Parathyroid adenoma (tissue), 2 donors: ENCODE results near the gene LRCH1.

Experiments used
- H2AFZ ChIP-seq: fragments of 300-600 bp; sonication (generic); one replicate; pipeline ENCODE4 v1.7.0; 2017; ENCODE audit warnings: antibody characterized with exemption, mild to moderate bottlenecking
- H3K27ac ChIP-seq: fragments of 300-600 bp; sonication (generic); one replicate; pipeline ENCODE4 v1.7.0; 2017
- H3K27me3 ChIP-seq: fragments of 300-600 bp; sonication (generic); one replicate; pipeline ENCODE4 v1.7.0; 2017; ENCODE audit warnings: low read length; ENCODE audit not compliant: control insufficient read depth, insufficient read depth
- H3K36me3 ChIP-seq: fragments of 300-600 bp; sonication (generic); one replicate; pipeline ENCODE4 v1.7.0; 2017; ENCODE audit warnings: low read length; ENCODE audit not compliant: control insufficient read depth, insufficient read depth
- H3K4me1 ChIP-seq: fragments of 300-600 bp; sonication (generic); one replicate; pipeline ENCODE4 v1.7.0; 2017; ENCODE audit warnings: control low read depth
- H3K4me2 ChIP-seq: fragments of 300-600 bp; sonication (generic); one replicate; pipeline ENCODE4 v1.7.0; 2017; ENCODE audit warnings: low read length
- H3K4me3 ChIP-seq: fragments of 300-600 bp; sonication (generic); one replicate; pipeline ENCODE4 v1.7.0; 2017; ENCODE audit warnings: low read depth, low read length
- H3K79me2 ChIP-seq: fragments of 300-600 bp; sonication (generic); one replicate; pipeline ENCODE4 v1.7.0; 2017; ENCODE audit warnings: control low read depth
- H3K9ac ChIP-seq: fragments of 300-600 bp; sonication (generic); one replicate; pipeline ENCODE4 v1.7.0; 2017; ENCODE audit warnings: mild to moderate bottlenecking
- H3K9me3 ChIP-seq: fragments of 300-600 bp; sonication (generic); one replicate; pipeline ENCODE4 v1.7.0; 2017; ENCODE audit warnings: low read length; ENCODE audit not compliant: control insufficient read depth
- TF ChIP-seq, protein P1 (sequence below): fragments of 300-600 bp; sonication (generic); IDR thresholded peaks from one replicate; pipeline ENCODE4 v1.7.0; 2017; ENCODE audit warnings: antibody characterized with exemption, mild to moderate bottlenecking
- donor health status: primary hyperparathyroidism.

The LRCH1 gene

GRCh38 chr13:46663206-46664037, 110.5 kb downstream of the LRCH1 start:
- Histone ChIP-seq H3K4me2 (no peak overlapping the region), H3K36me3 (no peaks in the 10 kb centered on the region), H3K27me3 (no peaks in the 10 kb centered on the region), H3K4me3 (no peak overlapping the region), H3K9me3 (no peaks in the 10 kb centered on the region), H3K27ac (peak overlapping the region; percentile 19), H2AFZ (no peak overlapping the region), H3K79me2 (peaks cover 3% of the 10 kb centered on the region), H3K9ac (no peak overlapping the region), H3K4me1 (peaks cover 6% of the 10 kb centered on the region)
- TF ChIP-seq, protein P1, sequence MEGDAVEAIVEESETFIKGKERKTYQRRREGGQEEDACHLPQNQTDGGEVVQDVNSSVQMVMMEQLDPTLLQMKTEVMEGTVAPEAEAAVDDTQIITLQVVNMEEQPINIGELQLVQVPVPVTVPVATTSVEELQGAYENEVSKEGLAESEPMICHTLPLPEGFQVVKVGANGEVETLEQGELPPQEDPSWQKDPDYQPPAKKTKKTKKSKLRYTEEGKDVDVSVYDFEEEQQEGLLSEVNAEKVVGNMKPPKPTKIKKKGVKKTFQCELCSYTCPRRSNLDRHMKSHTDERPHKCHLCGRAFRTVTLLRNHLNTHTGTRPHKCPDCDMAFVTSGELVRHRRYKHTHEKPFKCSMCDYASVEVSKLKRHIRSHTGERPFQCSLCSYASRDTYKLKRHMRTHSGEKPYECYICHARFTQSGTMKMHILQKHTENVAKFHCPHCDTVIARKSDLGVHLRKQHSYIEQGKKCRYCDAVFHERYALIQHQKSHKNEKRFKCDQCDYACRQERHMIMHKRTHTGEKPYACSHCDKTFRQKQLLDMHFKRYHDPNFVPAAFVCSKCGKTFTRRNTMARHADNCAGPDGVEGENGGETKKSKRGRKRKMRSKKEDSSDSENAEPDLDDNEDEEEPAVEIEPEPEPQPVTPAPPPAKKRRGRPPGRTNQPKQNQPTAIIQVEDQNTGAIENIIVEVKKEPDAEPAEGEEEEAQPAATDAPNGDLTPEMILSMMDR: no peak

GRCh38 chr13:46664195-46664594, 111.2 kb downstream of the LRCH1 start:
- no peak overlapping the region for H3K27ac ChIP-seq
- H2AFZ ChIP-seq: no peak overlapping the region
- H3K4me1 ChIP-seq: peaks cover 6% of the 10 kb centered on the region
- H3K4me3 ChIP-seq: no peak overlapping the region
- H3K27me3 ChIP-seq: no peaks in the 10 kb centered on the region
- peaks cover 3% of the 10 kb centered on the region for H3K79me2 ChIP-seq
- TF ChIP-seq, protein P1: no peak
- H3K9me3 ChIP-seq: no peaks in the 10 kb centered on the region
- H3K9ac ChIP-seq: no peak overlapping the region
- H3K36me3 ChIP-seq: no peaks in the 10 kb centered on the region
- H3K4me2 ChIP-seq: no peak overlapping the region

DNA sequence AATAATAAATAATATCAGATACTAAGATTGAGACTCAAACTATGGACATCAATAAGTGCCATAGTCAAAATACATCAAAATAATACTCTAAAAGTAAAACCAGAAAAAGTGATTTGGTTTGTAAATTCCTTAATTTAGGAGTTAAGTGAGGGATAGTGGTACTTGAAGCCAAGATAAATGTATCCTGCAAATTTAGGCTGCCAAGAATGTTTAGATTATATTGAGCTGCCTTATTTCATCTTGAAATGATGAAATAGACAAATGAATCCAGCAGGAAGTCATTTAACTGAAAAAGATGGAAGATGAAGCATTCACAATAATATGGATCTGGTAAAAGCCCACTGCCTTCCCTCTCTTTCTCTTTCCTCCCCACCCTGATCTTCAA, 112.3 kb downstream of the LRCH1 start:
- Histone ChIP-seq H3K4me1 (peaks cover 6% of the 10 kb centered on the region), H3K4me2 (no peak overlapping the region), H3K27me3 (no peaks in the 10 kb centered on the region), H3K9me3 (no peaks in the 10 kb centered on the region), H3K79me2 (peaks cover 3% of the 10 kb centered on the region), H3K36me3 (no peaks in the 10 kb centered on the region), H3K27ac (no peak overlapping the region), H3K9ac (no peak overlapping the region), H2AFZ (no peak overlapping the region), H3K4me3 (no peak overlapping the region)
- TF ChIP-seq, protein P1: no peak

DNA sequence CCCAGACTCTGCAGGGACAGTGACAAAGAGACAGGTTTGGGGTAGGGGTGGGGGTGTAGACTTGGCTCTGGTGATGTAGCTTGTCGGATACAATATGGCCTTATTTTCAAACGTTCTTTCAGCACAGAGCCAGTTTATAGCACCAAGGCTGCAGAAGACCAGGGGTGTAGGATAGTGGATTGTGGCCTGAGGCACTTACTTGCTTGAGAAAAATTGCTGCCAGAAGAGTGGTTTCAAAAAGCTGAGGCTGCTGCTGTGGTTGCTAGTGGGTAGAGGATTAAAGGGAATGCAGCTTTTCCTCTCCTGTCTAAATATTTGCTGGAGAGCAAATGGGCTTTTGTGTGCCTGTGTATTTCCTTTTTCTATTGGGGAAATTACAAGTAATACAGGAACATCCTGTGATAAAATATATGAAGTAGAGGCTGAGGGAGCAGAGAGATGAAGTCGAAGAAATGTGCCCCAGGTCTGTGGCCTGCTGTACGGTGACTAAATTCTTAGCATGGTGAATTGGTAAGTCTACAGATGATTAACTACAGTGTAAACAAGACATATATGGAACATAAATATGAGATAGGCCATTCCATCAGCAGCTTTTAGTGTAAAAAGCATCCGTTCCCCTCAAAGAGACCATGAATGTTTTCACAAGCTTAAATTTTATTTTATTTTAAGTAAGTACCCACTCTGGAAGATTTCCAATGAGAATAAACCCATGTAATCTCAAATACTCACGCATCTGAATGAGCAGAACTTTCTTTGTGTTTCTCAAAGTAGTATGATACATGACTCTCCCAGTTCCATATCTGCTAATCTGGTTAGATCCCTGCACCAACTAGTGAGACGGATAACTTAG, 112.9 kb downstream of the LRCH1 start:
- Histone ChIP-seq H3K27ac (peak overlapping the region; percentile 15), H3K4me1 (peaks cover 6% of the 10 kb centered on the region)

More for the DNA sequence above, 112.9 kb downstream of the LRCH1 start:
- Histone ChIP-seq H3K4me3 (no peak overlapping the region), H3K9ac (no peak overlapping the region), H3K4me2 (no peak overlapping the region), H3K79me2 (peaks cover under 1% of the 10 kb centered on the region), H3K36me3 (no peaks in the 10 kb centered on the region), H3K27me3 (no peaks in the 10 kb centered on the region), H3K9me3 (no peaks in the 10 kb centered on the region), H2AFZ (no peak overlapping the region)
- TF ChIP-seq, protein P1: no peak
